Measurements from ENCODE around the gene GRM2.

DNA sequence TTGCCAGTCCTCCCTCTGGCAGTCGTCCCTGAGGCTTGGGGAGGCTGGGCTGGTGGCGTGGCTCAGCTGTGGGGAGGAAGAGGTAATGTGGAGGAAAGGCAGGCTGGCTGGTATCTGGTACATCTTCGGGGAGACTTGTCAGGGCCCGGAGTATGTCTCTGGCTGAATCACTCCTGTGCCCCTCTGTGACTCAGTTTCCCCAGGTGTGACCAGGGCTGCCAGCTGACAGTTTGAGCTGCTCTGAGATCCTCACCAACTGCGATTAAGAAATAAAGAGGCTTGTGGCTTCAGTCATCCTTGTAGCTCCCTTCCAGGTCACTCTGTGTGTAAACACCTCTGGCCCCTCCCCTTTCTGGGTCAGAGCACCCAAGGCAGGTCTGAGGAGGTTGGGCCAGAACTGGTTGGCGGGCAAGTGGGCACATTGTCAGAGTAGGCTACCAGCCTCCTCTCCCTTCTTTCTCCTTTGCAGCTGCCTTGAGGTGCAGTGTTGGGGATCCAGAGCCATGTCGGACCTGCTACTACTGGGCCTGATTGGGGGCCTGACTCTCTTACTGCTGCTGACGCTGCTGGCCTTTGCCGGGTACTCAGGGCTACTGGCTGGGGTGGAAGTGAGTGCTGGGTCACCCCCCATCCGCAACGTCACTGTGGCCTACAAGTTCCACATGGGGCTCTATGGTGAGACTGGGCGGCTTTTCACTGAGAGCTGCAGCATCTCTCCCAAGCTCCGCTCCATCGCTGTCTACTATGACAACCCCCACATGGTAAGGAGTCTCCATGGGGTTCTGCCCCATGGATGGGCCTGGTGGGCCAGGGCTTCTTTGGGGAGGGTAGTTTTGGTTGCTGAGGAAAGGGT lies 32.8 kb upstream of the GRM2 start:
- TF ChIP-seq, protein P1, sequence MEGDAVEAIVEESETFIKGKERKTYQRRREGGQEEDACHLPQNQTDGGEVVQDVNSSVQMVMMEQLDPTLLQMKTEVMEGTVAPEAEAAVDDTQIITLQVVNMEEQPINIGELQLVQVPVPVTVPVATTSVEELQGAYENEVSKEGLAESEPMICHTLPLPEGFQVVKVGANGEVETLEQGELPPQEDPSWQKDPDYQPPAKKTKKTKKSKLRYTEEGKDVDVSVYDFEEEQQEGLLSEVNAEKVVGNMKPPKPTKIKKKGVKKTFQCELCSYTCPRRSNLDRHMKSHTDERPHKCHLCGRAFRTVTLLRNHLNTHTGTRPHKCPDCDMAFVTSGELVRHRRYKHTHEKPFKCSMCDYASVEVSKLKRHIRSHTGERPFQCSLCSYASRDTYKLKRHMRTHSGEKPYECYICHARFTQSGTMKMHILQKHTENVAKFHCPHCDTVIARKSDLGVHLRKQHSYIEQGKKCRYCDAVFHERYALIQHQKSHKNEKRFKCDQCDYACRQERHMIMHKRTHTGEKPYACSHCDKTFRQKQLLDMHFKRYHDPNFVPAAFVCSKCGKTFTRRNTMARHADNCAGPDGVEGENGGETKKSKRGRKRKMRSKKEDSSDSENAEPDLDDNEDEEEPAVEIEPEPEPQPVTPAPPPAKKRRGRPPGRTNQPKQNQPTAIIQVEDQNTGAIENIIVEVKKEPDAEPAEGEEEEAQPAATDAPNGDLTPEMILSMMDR (IDR thresholded peaks at IDR 0.05): no peak
- no peak for TF ChIP-seq POLR2A (IDR thresholded peaks at IDR 0.05)

Data from body of pancreas (tissue), 4 donors.